ENCODE results near the gene MEP1B.
"Not testable (repeated sequence)": the region's sequence is repeated elsewhere in the genome, so short reads cannot be mapped to it uniquely, and the experiment has no call there.

MEP1B gene

DNA sequence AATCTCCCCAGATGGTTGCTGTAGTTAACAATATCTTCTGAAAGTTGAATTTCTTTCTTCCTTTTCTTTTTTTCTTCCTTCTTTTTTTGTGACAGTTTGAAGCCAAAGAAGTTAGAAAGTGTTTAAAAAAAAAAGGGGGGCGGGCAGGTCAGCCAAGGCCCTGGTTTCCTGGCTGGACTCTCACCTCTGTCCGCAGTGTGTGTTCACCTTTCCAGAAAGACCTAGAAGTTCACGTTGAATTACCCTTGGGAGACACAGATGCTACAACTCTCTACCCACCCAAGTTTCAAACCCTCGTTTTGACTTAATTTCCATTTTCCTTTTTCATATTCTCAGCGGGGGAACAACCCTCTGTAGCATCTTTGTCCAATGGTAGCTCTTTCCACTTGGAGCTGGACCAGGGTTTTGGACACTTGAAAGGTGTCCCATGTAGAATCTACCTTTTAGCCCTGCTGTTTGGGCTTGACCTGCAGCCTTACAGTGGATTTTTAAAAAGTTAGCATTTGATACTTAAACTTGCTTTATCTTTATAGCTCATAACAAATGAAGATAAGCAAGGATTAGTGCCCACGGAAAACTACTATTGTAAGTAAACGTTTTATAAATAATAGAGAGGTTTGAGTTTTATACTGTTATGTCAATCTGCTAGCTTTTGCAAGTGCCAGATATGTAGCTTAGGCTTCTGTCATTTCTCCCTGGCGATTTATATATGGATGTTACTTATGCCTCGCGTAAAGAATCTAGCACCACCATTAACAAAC, 20.0 kb downstream of the MEP1B start:
- no peak for DNase-seq (ENCODE audit: low read depth in 2 of 2)

DNA sequence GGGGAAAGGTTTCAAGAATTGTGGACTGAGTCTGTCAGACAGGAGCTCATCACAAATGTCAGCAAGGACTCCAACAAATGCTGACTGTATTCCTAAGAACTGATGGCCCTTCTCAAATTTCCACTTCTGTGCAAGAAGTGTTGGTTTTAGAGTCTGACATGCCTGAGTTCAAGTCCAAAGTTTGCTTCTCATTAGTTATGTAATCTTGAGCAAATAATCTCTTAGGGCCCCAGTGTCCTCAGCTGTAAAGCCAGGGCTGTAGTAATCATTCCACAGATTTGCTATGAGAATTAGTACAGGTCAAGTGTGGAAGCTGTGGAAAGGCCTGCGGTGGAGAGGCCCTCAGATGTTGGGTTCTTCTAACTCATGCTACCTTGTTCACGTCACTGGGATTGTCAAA, 23.9 kb downstream of the MEP1B start:
- DNase-seq (ENCODE audit: low read depth in 2 of 2), result no peak

DNA sequence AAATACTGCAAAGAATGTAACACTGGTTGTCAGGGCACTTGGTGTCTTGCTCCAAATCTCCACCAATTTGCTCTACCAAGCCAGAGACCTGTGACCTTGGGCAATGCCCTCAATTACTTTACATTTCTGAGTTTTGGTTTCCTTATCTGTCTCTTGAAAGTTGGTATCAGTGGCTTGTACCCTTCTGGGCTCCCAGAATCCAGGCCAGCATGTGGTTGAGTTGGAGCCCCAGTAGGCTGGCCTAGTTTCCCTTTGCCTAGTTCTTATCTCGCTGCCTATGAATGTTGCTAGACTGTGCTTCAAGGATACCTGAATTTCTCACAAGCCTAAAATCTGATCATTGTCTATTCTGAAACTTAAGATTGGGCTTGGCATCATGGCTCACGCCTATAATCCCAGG, 26.6 kb downstream of the MEP1B start:
- no peak for DNase-seq (ENCODE audit: low read depth in 2 of 2)

DNA sequence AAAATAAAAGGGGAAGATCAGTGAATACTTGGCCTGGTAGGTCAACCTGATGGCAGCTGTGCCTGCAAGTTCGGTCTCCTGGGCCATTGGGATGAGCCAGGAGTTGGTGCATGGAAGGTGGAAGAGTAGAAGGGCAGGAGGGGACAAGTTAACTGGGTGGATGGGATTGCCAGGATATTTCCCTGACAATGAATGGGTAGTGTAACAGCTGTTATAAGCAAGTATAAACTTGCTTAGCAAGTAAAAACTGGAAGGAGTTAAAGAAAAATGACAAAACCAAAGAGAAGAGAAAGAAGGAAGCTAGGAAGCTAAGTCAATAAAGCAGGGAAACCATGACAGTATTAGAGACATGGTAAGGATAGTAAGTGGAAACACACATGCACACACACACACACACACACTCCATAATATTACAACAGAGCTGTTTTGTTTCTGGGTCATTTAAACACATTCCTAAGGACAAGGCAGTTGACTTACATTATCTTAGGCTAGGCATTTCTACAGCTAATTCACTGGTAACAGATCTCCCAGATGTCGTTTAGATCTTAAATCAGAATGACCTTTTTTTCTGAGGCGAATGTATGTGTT, 29.7 kb downstream of the MEP1B start:
- no peak for DNase-seq (ENCODE audit: low read depth in 2 of 2)

DNA sequence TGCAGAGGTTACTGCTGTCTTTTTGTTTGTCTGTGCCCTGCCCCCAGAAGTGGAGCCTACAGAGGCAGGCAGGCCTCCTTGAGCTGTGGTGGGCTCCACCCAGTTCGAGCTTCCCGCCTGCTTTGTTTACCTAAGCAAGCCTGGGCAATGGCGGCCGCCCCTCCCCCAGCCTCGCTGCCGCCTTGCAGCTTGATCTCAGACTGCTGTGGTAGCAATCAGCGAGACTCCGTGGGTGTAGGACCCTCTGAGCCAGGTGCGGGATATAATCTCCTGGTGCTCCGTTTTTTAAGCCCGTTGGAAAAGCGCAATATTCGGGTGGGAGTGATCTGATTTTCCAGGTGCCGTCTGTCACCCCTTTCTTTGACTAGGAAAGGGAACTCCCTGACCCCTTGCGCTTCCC, 43.5 kb downstream of the MEP1B start:
- DNase-seq (ENCODE audit: low read depth in 2 of 2), result not testable (repeated sequence)

DNA sequence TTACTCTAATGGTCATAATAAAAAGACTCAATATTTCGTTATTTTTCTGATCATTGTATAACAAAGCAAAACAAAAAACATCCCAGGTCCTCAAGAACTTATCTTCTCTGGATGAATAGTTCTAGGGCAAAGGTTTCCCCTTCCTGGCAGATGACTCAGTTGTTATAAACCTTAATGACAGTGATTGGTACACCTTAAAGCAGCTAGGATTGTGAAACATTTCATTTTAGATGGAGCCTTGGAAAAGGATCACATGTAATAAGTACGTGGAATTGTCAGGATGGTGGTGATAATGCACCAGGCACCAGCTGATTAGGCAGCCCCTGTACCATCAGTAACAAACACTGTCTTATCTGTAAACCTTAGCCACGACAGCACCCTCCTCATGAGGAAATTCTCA, 47.2 kb downstream of the MEP1B start:
- no peak for DNase-seq (ENCODE audit: low read depth in 2 of 2)

DNA sequence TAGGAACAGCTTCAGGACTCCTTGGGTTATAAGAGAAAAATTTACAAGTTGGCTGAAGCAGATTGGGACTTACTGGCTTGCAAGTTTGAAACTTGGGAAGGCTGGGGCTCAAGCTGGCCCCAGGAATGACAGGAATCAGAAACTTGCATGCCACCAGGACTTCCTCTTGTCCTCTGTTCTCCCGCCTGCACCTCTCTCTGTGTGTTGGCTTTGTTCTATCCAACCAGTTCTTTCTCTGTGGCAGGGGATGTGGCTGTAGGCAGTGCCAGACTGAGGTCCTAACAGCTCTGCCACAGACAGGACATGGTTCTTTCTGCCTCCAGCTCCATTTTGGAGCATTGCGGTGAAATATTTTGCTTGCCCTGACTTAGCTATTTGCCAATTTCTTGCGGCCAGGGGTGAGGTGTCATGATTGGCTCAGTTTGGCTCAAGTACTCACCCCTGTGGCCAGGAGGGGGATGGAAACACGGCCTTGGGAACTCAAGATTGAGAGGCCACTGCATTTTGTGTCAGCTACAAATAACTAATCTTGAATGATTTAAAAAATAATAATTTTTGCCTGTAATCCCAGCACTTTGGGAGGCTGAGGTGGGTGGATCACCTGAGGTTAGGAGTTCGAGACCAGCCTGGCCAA, 48.9 kb downstream of the MEP1B start:
- DNase-seq (ENCODE audit: low read depth in 2 of 2), result no peak

DNA sequence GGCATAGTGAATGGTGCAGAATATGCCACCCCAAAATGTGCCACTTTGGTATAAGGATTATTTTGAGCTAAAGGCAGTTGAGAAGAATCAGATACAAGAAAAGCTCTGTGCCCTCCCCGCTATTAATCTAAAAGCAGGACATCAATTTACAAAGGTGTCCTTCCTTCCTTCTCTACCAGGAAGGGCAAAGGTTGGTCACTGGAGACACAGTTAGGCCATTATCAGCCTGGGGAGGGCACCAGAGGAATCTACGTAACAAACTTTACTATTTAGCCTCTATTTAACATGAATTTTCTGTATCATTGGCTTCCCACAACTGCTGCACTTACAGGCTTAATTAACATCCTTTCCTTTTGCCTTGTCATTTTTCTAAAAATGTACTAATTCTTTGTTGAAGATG, 52.6 kb downstream of the MEP1B start:
- DNase-seq (ENCODE audit: low read depth in 2 of 2), result no peak

DNA sequence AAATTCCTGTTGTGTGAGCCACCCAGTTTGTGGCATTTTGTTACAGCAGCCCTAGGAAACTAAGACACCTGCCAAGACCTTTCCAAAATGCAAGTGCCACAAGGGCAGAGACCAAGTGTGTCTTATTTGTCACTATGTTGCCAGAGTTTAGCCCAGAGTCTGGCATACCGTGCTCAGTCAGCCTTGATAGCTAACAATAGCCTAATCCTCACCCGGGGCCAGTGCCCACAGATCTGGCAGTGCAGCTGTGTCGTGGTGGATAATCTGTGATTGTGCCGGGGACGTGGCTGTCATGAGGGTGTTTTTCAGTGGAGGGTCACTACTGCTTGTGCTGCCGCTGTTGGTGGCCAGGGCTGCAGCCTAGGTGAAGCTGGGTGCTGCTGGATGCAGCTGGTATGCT, 53.5 kb downstream of the MEP1B start:
- no peak for DNase-seq (ENCODE audit: low read depth in 2 of 2)

DNA sequence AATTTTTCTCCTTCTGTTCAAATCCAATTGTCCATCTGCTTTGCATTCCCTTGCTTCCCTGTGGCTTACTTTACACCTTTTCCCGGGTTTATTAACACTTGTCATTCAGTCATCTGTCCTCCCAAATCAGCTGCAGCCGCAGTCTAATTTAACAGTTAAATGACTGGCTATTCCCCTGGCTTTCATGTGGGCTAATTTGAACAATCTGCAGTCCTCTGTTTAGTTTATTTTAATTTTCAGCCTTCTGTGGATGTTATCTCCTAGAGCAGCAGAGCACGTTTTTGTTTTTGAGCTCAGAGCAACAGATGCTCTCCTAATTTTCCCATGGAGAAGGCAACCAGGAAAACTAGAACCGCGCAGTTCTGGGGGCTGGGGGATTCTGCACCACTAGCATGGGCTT, 55.0 kb downstream of the MEP1B start:
- DNase-seq (ENCODE audit: low read depth in 2 of 2), result no peak

DNA sequence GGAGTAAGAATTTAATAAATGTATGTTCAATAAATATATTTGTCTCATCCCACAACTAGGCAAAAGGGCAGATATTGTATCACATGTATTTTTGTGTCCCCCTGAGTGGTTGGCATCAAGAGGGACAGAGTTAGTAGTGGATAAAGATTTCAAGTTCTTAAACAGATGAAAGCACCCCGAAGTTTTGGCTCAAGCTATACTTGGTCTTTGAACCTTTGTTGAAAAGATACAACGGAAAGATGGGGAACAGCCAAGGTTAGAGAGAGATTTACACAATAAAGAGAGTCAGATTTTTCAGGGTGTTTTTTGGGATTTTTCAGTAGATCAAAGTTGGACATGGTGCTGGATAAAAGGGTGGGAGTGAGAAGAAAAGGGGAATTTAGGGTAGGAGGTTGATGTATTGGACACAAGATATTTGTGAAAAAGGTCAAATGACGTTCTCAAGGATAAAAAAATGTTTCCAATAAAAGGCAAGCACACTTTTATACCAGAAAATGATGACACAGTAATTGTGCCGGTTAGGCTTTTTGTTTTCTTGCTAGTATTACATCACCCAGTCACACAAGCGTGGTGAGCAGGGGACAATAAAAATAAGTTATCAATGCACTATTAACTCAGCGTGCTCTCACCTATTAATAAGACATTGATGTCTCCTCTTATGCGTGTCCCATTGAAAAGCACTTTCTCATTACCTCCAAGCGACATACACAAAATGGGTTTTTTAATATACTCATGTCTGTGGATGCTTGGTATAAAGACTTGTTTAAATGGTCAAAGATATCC, 59.5 kb downstream of the MEP1B start:
- DNase-seq (ENCODE audit: low read depth in 2 of 2), result no peak

DNA sequence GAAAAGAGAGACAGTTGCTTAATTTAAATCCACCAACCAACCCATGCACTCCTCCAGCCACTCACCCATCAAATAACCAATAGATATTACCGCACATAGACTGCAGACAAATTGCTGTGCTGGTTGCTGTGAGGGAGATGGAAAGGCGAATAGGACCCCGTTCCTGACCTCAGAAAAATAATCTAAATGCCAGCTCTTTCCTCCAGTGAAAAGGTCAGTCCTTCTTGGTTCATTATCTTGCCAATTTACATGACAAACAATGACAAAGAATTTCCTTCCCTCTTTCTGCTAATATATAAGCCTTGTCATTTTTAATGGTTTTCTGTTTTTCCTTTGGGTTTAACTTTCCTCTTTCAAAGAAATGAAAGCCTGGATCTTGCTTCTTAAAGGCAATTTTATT, 61.6 kb downstream of the MEP1B start:
- DNase-seq (ENCODE audit: low read depth in 2 of 2), result no peak

DNA sequence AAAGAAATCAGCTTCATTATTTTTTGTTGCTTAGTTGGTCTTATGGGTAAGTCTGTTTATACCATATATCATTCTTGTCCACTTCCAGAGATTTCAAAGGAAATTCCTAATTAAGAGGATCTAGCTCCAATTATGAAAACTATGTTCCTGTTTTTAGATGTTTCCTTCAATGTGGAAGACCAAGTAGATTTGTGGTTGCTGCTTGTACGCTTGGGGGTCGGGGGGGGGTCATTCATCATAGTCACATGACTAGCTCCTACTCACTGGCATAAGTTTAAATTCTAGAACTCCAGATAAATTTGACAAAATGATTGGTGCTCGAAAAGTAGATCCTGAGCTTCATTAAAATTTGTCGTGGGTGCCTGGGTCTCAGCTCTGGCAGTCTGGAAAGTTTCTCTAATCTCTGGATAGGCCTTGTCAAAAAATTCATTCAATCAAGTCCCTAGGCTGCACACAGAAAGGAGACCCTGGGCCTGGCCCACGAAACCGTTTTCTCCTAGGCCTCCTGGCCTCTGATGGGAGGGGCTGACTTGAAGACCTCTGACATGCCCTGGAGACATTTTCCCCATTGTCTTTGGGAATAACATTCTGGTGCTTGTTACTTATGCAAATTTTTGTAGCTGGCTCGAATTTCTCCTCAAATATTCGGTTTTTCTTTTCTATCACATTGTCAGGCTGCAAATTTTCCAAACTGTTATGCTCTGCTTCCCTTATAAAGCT, 62.5 kb downstream of the MEP1B start:
- no peak for DNase-seq (ENCODE audit: low read depth in 2 of 2)

DNA sequence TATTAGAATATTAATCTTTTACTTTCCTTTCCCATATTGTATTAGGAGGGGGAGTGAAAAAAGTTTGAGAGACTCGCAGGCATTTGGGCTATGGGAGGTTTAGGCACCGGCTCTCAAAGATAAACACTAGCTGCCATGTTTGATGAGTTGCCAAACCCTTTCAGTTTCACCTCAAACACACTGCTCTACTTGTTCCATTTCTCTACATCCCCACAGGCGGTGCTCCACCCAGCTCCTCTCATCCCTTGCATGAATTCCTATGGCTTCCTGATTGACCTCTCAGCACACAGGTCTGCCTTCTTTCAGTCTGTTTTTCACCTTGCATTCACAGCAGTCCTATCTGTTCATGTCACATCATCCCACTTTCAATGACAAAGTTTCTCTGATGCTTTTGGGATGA, 65.7 kb downstream of the MEP1B start:
- DNase-seq (ENCODE audit: low read depth in 2 of 2), result no peak

DNA sequence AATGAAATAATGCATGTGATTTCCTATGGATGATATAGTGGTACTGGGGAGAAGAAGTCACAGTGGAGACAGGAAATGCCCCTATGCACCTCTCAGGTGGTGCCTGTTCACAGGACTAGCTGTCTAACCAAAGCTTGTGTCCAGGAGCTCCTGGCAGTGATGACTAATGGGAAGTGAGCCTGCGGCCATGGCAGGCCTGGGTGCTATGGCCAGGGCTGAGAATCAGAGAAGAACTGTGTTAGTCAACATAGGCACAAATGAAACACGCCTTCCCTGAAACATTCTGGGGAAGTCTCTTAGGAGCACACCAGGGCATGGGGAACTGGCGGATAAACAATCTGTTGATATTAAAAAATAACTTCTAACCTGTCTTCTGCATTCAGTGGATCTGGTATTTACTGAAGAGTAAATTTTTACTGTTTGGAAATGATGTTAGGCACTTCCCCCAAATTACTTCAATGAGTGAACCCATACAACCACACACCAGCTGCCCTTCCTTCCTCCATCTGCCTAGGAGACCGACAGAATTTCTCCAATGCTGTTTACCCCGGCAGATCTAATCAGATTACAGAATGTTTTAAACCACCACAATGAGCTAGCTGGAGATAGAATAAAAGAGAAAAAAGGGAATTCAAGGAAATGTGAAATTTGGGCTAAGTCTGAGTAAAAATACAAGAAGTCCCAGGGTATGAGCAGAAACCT, 67.4 kb downstream of the MEP1B start:
- DNase-seq (ENCODE audit: low read depth in 2 of 2), result no peak

DNA sequence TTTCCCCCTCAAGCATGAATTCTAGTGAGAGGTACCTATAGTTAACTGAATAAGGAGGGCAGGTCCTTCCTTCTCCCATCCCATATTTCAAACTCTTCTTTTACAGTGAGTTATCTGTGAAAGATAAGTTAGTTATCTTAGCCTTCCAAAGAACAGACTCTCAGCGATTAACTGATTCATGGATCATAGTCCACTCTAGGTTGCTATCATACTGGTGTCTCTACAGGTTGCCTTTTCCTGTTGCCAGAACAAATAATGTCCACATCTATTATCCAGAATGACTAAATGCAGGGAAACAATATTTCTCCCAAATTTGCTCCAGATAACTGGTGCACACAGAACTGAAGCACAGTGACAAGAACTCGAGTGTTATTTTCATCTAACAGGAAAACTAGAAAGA, 68.3 kb downstream of the MEP1B start:
- no peak for DNase-seq (ENCODE audit: low read depth in 2 of 2)

DNA sequence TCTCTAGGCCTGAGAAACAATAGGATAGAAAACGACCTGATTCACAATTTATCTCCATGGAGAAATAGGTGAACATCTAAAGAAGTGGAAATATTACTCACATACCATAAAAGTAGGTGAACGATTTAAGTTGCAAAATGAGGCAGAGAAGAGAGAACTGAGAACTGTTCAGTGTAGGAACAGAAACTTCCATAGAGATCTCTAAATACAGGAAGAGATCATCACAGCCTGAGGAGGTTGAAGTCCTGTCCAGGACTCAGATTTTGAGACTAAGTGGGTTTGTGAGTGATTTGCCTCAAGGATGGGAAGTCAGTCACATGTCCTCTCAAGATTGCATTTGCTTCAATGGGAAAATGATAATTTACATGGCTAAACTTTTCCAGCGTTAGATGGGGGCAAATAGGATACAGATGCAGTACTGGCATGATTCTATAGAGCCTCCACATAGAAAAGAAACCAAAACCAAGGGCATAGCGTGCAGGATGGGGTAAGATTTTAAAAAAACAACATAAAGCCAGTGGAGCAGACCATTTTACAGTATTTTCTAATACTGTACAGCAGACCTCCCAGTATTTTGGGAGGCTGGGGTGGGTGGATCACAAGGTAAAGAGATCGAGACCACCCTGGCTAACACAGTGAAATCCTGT, 68.8 kb downstream of the MEP1B start:
- no peak for DNase-seq (ENCODE audit: low read depth in 2 of 2)

DNA sequence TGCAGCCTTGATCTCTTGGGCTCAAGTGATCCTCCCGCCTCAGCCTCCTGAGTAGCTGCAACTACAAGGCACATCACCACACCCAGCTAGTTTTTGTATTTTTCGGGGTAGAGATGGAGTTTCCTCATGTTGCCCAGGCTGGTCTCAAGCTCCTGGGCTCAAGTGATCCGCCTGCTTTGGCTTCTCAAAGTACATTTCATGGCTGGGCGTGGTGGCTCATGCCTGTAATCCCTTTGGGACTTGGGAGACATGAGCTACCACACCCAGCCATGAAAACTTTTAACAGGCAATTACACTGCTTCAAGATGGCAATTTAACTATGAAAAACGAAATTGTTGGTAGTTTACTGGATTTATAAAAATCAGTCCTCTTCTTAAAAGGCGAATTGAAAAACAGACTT, 69.7 kb downstream of the MEP1B start:
- no peak for DNase-seq (ENCODE audit: low read depth in 2 of 2)

DNA sequence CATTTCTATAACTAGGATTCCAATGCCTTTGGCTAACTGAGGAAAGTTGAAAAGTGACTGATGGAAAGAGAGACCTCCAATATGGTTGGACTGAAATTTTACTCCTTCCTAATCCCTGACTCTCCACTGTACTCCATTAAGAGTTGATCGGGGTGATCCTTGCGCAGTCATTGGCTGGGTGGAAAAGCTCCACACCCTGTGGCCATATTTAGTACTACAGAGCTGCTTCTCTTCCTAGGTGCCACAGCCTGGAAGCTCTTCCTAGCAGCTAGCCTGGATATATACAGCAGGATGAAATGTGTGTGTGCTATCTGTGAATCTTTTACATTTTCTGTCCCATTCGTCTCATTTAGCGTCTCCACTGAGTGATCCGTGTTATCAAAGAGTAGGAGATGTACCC, 71.2 kb downstream of the MEP1B start:
- DNase-seq (ENCODE audit: low read depth in 2 of 2), result no peak

DNA sequence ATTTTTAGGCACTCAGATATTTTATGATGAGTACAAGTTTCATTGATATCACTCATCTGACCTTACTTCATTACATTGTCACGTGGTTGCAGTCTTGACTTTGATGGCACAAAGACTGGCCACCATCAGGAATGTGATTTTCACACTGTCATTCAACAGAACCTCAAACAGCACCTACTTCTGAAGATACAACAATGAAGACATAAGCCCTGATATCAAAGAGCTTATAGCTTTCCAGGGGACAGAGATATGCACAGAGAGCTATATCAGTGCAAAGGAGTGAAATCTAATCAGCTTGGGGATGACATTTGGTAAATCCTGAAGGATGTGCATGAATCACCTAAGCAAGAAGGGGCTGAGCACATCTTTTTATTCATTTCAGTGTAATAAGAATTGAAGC, 72.3 kb downstream of the MEP1B start:
- no peak for DNase-seq (ENCODE audit: low read depth in 2 of 2)

DNA sequence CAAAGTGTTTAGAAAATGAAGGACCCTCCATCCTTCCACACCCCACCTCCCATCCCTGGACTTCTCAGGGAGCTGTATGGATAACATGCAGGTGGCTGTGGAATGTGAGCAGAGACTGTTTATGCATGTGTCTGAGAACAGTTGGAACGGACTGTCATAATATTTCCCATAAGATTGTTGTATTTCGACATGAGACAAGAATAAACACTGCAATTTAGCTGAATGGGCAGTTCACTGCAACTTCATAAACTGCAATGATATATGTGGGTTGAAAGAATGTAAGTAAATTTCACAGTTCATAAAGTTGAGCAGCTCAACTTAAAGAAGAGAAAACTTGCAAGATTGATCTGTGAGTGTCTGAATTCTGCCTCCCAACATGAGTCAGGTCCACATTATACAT, 74.6 kb downstream of the MEP1B start:
- DNase-seq (ENCODE audit: low read depth in 2 of 2), result no peak
